Iris pigment epithelial cell (primary cell): ENCODE measurements around the gene CDCA7L.
A peak's percentile ranks its signal among the peaks of the same experiment; 100 is the strongest.
"Not testable (repeated sequence)": the region's sequence is repeated elsewhere in the genome, so short reads cannot be mapped to it uniquely, and the experiment has no call there.

Source experiments
- DNase-seq: peaks from one replicate; pipeline ENCODE4 v3.0.0-alpha.2; 2011; ENCODE audit warnings: low read depth

Gene CDCA7L

DNA sequence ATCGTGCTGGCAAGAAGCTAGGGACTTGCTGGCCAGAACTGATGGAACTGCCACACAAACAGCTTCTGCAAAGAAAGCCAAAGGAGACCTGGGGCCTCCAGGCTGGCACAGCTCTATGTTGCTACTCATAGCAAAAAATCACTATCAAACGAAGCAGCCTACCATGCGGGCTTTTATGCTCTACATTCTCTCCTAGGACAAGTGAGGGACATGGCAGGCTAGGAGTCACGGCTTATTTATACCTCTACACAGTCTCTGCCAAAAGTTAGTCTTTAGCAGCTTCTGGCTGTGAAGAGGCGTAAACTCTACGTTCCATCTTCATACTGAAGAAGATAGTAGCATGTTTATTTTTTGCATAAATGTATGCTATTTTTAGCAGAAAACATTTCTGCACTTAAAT is 35.4 kb downstream of the CDCA7L start:
- no peak for DNase-seq

DNA sequence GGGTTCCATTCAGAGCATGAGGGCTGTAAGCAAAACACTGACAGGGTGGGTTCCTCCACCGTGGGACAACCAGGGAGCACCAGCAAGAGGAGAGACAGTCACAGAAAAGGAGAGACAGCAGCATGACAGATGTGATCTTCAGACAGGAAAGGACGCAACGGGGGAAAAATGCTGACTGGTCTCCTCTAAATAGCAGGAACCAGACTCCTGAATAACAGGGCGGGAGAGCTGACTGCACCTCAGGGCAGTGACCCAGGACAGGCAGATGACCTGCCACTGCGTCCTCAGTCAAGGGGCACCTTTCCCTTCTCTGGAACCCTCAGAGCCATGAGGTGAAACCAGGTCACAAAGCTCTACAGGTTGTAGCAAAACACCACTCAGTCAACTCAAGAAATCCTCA is 37.0 kb downstream of the CDCA7L start:
- DNase-seq, result no peak

DNA sequence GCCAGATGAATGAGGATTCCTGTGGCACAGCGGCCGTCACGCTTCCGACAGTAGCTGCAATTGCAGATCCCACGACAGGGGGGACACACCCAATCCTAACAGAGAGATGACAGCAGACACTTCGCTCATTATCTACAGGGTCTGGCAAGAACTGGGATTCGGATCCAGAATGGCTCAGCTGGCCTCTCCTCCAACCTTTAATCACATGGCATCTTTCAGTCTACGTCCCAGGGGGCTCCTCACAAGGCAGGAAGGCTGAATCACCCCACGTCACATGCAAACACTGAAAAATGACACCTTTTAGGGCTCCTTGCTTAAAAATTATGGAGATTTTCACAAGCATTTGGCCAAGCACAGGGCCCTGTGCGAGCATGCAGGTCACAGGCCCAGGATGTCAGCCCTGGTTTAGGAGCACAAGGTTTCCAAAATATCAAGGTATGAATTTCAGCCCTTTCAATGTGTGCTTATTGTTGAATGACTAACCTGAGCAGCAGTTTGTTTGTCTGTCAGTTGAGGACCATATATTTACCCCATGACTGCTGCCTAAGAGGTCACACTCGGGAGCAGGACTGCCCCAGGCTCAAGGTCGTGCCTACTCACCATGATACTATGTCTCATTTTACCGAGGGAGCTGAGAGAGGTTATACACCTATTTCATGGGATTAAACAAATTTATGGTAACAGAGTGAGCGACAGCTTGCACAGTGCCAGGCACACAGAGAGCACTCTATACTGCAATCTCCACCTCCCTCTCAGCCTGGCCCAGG is 42.5 kb downstream of the CDCA7L start:
- DNase-seq, result peak; percentile 56

DNA sequence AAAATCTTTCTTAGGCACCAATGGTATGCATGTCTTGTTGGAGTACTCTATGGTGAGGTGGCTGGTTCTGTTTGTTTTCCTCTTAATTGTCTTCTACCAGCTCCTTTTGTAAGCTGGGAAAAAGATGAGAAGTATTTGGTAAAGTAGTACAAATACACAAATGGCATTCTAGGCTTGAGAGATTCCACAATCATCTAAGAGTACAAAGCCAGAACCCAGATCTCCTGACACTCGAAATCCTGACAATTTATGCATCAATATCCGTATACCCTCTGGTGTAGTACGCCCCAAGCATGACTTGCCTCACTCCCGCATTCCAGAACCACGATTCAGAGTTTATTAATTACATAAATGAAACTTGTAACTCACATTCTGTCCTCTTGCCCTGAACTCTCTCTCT is 43.5 kb downstream of the CDCA7L start:
- peak; percentile 87 for DNase-seq

DNA sequence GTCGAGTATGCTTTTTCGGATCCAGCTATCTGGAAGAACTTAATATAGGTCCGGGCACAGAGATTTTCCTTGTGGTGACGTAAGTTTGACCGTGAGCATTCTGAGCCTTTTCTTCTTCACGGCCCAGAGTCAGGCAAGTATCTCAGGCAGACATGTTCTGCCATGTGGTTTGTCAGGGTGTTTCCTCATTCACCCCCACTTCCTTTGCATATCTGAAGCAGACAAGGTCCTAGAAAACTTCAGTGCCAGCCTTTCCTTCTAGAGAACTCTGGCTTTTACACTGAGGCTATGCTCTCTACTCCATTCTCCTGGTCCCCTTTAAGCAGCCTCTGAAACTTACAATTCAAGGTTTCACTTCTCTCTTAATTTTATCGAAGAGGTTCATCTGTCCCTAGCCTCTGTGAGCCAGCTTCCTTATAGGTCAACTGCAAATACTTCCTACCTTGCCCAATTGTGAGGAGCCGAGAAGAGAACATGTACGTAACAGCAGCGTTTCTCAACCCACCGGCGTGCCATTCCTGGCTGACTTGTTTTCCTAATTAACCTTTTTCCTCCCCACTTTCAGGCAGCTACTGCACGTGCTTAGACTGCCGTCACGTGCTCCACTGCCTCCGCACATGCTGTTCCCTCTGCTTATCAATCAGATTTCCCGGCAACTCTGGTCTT is 47.3 kb downstream of the CDCA7L start:
- no peak for DNase-seq

DNA sequence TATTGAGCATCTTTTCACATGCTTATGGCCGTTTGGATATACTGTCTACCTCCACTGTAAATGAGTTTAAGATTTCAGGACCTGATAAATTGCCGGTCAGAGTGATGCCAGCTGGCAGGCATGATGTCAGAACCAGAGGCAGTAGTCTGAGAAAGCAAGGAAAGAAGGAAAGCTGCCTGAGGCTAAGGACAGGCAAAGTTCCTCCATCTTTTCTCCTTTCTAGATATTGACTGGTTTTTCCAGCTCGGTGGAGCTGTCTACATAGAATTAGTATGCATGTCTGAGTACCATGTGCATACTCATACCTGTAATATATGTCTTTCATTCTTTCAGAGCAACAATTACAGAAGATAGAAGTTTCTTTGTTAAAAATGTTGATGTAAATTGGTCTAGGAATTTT is 52.3 kb downstream of the CDCA7L start:
- DNase-seq, result no peak

DNA sequence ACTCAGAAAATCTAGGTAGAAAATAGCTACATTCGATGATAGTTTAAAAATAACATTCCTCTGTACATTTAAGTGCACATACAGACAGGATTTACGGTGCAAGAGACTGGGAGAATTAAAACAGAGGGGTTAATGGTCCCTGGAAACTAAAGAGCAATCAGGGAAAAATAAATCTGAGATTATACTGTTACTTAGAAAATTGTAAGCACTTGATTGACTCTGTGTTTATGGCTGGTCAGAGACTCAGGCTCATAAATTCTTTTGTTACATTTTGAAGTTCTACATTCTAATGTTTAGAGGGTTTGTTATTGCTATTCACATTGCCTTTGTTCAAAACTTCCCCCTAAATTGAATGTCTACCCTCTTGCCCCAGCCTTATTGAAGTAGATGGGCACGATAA is 54.4 kb downstream of the CDCA7L start:
- no peak for DNase-seq

DNA sequence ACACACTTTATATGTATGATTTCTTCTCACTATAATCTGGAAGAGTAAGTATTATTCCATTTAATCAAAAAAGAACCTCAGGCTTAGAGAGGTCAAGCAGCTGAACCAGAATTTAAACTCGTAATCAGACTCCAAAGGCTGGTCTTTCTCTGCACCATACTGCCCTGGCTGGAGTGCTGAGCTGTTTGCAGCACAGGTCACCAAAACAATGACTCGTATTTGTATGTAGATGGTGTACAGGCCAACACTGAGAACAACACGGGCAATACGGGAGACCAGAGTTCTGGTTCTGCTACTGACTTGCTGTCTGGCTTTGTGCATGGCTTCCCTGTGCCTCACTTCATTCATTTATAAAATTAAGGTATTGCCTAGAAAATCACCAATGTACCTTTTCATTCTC is 57.9 kb downstream of the CDCA7L start:
- DNase-seq, result no peak

DNA sequence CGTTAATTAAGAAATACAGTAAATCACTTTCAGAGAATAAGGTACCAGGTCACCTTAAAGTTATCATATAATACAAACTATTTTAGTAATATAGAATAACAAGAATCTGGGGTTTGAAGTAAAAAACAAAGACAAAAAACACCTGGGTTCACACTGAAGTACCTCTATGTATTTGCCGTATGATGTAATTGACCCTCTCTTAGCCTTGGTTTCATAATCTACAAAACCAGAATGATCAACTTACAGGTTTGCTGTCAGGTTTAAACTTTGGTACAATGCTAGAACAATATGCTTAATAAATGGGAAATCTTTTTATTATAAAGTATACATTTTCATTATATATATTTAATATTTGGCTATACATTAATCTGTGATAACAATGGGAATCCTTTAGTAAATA is 58.3 kb downstream of the CDCA7L start:
- DNase-seq, result no peak

DNA sequence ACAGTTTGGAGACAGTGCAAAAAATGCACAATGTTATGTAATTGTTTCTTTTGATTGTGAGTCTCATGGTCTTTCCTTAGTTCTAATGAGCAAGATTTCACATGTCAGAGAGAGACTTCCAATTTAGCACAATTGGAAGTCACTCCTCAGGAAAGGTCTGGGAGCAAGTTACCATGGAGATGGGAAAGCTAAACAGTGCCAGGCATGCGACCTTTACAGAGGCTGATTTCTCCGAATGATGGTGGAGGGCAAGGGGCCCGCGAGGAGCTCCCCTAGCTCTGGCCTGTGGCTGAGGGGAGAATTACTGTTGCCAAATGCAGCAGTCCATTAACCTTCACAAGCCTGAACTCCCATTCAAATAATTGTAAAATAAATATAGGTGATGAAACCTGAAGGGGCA is 59.3 kb downstream of the CDCA7L start:
- no peak for DNase-seq

DNA sequence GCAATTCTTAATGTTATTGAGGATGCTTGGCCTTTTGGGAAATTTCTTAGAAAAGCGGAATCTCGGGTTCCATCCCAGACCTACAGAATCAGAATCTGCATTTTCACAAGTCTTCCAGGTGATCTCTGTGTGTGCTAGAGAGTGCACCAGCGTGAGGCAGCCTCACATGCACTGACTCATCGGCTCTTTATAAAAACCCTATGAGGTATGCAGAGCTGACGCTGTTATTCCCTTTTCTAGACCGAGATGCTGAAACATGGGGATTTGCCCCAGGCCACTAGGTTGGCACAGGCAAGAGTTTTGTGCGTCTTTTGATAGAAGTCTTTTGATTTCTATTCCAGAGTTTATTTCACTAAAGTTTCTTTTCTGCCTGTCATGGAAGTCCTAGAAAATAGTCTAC is 61.2 kb downstream of the CDCA7L start:
- no peak for DNase-seq

DNA sequence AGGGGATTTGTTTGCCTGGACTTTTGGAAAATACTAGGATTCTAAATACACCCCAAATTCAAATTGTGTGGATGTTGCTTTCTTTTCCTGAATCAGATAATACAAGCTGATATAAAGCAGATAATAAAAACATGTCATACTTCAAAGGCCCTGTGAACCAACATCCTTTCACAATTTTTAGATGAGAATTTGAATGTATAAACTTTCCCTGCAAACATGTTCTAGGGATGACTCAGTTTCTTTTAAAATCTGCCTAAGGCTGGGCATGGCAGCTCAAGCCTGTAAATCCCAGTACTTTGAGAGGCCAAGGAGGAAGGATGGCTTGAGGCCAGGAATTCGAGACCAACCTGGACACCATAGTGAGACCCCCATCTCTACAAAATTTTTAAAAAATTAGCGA is 62.2 kb downstream of the CDCA7L start:
- DNase-seq, result peak; percentile 14

DNA sequence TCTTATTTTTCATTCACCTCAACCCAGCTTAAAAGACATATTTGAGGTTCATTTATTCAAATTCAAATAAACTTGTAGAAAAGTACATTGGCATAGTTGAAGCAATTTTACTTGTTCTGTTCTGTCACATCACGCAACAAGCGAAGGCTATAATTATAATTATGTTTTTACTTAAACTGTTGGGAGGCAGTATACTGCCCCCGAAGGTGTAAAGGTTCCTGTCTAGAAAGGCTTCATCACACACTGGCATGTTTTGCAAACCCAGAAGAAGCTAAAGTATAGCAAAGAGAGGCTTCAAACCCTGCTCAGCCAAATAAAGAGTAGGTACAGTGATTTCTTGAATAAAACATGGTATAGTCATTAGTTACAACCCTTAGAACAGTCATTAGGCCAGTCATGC is 62.6 kb downstream of the CDCA7L start:
- no peak for DNase-seq

DNA sequence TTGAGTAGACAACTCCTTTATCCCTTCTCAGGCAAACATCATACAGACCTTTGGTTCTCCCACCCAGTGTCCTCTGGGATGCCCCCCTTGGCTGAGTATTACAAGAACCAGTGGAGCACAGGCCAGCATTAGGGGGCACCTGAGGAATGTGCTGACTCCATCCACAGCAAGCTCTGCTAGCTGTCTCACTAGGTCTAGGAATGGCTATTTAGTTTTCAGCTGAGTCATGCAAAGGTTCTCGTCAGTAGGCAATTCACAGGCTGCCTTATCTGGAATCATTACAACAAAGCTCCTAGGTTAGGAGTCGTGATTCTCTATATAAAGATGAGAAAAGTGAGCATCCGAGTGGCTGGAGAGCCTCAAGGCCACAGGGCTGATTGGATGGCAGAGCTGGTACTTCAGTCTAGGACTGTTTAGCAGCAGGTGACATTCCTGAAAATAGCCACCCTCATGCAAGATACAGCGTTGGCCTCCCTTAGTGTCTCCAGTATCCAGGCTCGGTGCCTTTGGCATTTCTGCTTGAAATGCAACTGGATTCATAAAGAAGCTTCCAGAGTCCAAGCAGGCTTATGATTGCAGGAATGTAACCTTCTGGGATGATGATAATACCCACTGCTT is 75.8 kb downstream of the CDCA7L start:
- DNase-seq, result peak; percentile 63

DNA sequence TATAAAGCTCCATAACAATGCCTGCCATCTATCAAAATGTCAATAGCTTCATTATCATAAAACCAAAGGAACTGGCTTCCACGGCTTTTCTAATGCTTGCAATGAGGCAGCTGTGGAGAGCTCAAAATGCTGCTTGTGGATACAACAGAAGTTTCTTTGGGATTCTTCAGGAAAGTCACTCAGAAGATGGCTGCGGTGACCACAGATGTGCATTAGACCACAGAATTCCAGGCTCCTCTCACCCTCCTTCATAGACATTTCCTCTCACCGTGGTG is 77.2 kb downstream of the CDCA7L start:
- DNase-seq, result no peak

DNA sequence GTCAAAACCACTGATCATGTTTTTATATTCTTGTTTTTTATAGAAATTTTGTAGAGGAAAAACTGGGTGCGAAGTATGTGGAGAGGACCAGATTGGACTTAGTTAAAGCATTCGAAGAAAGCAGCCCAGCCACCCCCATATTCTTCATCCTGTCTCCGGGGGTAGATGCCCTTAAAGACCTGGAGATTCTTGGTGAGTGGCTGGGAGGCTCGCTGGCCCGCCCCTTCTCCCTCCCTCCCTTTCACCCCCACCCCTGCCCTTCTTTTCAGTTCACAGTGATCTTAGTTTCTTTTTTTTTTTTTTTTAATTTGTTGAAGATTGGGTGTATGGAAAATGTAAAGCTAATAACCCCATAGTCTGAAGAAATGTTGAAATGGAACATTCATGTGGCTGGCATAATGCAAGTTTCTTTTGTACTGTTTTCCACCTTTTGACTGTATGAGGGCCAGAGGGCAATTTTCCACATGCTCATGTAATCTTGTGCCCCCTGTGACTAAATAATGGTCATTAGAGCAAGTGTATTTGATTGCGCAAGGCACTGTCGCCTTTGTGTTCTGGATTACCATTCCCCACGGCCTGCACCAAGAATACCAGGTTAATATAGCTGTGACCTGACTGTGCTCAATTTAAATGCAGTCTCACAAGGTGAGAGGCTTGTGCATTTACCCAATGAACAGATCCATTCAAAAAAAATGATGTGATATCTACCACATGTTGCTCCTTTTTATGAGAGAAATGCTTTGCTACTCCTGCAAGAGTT is 77.7 kb downstream of the CDCA7L start:
- no peak for DNase-seq

DNA sequence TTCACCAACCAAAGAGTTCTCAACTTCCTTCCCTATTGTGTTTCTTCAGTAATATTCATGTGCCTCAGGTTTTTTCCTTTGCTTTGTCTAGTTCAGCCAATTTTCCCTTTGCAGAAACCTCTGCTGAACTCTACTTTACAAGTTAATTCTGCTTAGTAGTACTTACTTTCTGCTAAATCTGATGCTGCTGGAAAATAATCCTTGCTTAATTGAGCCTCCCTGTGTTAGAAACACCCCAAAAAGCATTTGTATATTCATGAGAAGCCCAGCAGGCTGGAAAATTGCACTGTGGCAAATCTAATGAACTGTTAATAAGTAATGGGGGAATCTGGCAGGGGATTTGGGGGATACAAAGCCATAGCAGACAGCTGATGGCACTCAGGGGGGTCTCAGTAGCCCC is 78.5 kb downstream of the CDCA7L start:
- no peak for DNase-seq

DNA sequence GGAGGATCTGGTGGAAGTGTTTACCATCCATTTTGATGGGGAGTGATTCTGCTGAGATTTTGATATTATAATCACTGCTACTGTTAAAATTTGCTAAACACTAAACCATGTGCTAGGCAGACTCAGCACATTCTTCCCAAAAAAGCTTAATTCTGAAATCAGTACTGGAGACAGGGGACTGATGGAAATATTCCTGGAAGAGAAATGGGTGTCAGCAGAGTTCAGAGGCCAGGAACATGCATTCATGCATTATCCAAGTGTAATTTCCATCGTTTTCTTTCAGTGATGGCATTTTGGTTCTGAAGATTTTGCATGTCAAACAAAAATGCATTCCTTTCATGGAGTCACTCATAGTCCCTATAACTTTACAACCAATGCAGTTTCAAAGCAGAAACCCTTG is 79.0 kb downstream of the CDCA7L start:
- DNase-seq, result no peak

DNA sequence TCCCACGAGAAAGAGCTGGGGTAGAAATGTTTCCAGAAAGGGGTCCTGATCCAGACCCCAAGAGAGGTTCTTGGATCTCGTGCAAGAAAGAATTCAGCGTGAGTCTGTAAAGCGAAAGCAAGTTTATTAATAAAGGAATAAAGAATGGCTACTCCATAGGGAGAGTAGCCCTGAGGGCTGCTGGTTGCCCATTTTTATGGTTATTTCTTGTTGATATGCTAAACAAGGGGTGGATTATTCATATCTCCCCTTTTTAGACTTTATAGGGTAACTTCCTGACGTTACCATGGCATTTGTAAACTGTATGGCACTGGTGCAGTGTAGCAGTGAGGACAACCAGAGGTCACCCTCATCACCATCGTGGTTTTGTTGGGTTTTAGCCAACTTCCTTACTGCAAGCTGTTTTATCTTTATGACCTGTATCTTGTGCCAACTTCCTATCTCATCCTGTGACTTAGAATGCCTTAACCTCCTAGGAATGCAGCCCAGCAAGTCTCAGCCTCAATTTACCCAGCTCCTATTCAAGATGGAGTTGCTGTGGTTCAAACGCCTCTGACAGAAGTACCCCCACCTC is 80.0 kb downstream of the CDCA7L start:
- DNase-seq, result not testable (repeated sequence)

DNA sequence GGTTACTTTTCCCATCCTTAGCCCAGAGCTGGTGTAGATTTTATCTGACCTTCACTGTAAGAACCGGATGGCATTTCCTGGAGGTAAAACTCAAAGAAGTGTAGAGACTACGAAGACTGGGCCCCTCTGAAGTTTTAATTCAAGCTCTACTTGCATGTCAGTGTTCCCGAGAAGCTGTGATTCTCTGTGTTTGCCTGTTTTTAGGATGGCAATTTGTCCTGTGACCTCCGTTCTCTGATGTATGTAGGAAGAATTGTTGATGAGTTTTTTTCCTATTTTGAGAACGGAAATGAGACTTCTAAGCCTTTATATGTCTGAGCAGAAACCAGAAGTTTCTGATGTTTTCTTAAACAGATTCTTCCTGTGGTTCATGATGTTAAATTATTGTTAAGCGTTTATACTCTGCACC is 94.1 kb downstream of the CDCA7L start:
- DNase-seq, result peak; percentile 12
